ENCODE data around the gene CDK14.

The CDK14 gene

GRCh38 chr7:90595801-90596670 lies at the start of gene CDK14:
Gene CDK14 (plus strand): TSS chr7:90596321. CDS start chr7:90596628, 307 bp downstream.
- Histone ChIP-seq H3K9ac (ENCODE audit: low read length in 5 of 5) (peak within 1 kb of the TSS; percentile 69 to 86 (median 72)), H3K27ac (ENCODE audit: low read depth, low read length) (peak within 1 kb of the TSS; percentile 68), H3K27me3 (ENCODE audit: control insufficient read depth in 5 of 5, insufficient read depth in 4 of 5, low read length in 5 of 5) (no peaks in the 10 kb centered on the region)

GRCh38 chr7:90551036-90551435 lies 45.1 kb upstream of the CDK14 start:
- no peak overlapping the region for H3K9ac ChIP-seq (ENCODE audit: low read length in 5 of 5)
- H3K27me3 ChIP-seq (ENCODE audit: control insufficient read depth in 5 of 5, insufficient read depth in 4 of 5, low read length in 5 of 5) = no peaks in the 10 kb centered on the region
- H3K9me3 ChIP-seq (ENCODE audit: control insufficient read depth in 5 of 5, low read length in 5 of 5) = no peaks in the 10 kb centered on the region
- no peak overlapping the region for H3K4me3 ChIP-seq (ENCODE audit: low read depth in 1 of 5, low read length in 5 of 5)
- H3K4me1 ChIP-seq (ENCODE audit: control insufficient read depth in 5 of 5, insufficient read depth in 5 of 5, low read length in 5 of 5) = no peaks in the 10 kb centered on the region
- no peaks in the 10 kb centered on the region for H3K36me3 ChIP-seq (ENCODE audit: control insufficient read depth in 5 of 5, insufficient read depth in 5 of 5, low read length in 5 of 5)
- no peak overlapping the region for H3K27ac ChIP-seq (ENCODE audit: low read depth, low read length)

More at GRCh38 chr7:90595801-90596670, at the start of gene CDK14:
- Histone ChIP-seq H3K4me3 (ENCODE audit: low read depth in 1 of 5, low read length in 5 of 5) (peak within 1 kb of the TSS; percentile 77 to 91 (median 87)), H3K9me3 (ENCODE audit: control insufficient read depth in 5 of 5, low read length in 5 of 5) (no peaks in the 10 kb centered on the region), H3K36me3 (ENCODE audit: control insufficient read depth in 5 of 5, insufficient read depth in 5 of 5, low read length in 5 of 5) (no peaks in the 10 kb centered on the region), H3K4me1 (ENCODE audit: control insufficient read depth in 5 of 5, insufficient read depth in 5 of 5, low read length in 5 of 5) (peaks cover 3 to 40% (median 35%) of the 10 kb centered on the region in 5 donors)

- Histone ChIP-seq H3K4me1 (ENCODE audit: control insufficient read depth in 5 of 5, insufficient read depth in 5 of 5, low read length in 5 of 5) (no peaks in the 10 kb centered on the region), H3K4me3 (ENCODE audit: low read depth in 1 of 5, low read length in 5 of 5) (no peak overlapping the region), H3K36me3 (ENCODE audit: control insufficient read depth in 5 of 5, insufficient read depth in 5 of 5, low read length in 5 of 5) (no peaks in the 10 kb centered on the region), H3K27ac (ENCODE audit: low read depth, low read length) (no peak overlapping the region), H3K9me3 (ENCODE audit: control insufficient read depth in 5 of 5, low read length in 5 of 5) (no peaks in the 10 kb centered on the region), H3K27me3 (ENCODE audit: control insufficient read depth in 5 of 5, insufficient read depth in 4 of 5, low read length in 5 of 5) (no peaks in the 10 kb centered on the region), H3K9ac (ENCODE audit: low read length in 5 of 5) (no peak overlapping the region)
These were observed 43.6 kb upstream of the CDK14 start for GRCh38 chr7:90552521-90552920.

GRCh38 chr7:90560730-90561129 lies 35.4 kb upstream of the CDK14 start:
- Histone ChIP-seq H3K9ac (ENCODE audit: low read length in 5 of 5) (no peak overlapping the region), H3K36me3 (ENCODE audit: control insufficient read depth in 5 of 5, insufficient read depth in 5 of 5, low read length in 5 of 5) (no peaks in the 10 kb centered on the region), H3K27ac (ENCODE audit: low read depth, low read length) (no peak overlapping the region), H3K4me3 (ENCODE audit: low read depth in 1 of 5, low read length in 5 of 5) (no peak overlapping the region), H3K4me1 (ENCODE audit: control insufficient read depth in 5 of 5, insufficient read depth in 5 of 5, low read length in 5 of 5) (no peaks in the 10 kb centered on the region), H3K9me3 (ENCODE audit: control insufficient read depth in 5 of 5, low read length in 5 of 5) (no peaks in the 10 kb centered on the region), H3K27me3 (ENCODE audit: control insufficient read depth in 5 of 5, insufficient read depth in 4 of 5, low read length in 5 of 5) (no peaks in the 10 kb centered on the region)

- H3K27me3 ChIP-seq (ENCODE audit: control insufficient read depth in 5 of 5, insufficient read depth in 4 of 5, low read length in 5 of 5) = no peaks in the 10 kb centered on the region
- H3K36me3 ChIP-seq (ENCODE audit: control insufficient read depth in 5 of 5, insufficient read depth in 5 of 5, low read length in 5 of 5) = no peaks in the 10 kb centered on the region
- no peaks in the 10 kb centered on the region for H3K9me3 ChIP-seq (ENCODE audit: control insufficient read depth in 5 of 5, low read length in 5 of 5)
These were observed 32.8 kb upstream of the CDK14 start for GRCh38 chr7:90563286-90563685.

GRCh38 chr7:90564455-90564854 lies 31.7 kb upstream of the CDK14 start:
- Histone ChIP-seq H3K4me3 (ENCODE audit: low read depth in 1 of 5, low read length in 5 of 5) (no peak overlapping the region), H3K36me3 (ENCODE audit: control insufficient read depth in 5 of 5, insufficient read depth in 5 of 5, low read length in 5 of 5) (no peaks in the 10 kb centered on the region), H3K9me3 (ENCODE audit: control insufficient read depth in 5 of 5, low read length in 5 of 5) (no peaks in the 10 kb centered on the region), H3K27me3 (ENCODE audit: control insufficient read depth in 5 of 5, insufficient read depth in 4 of 5, low read length in 5 of 5) (no peaks in the 10 kb centered on the region), H3K4me1 (ENCODE audit: control insufficient read depth in 5 of 5, insufficient read depth in 5 of 5, low read length in 5 of 5) (no peaks in the 10 kb centered on the region), H3K27ac (ENCODE audit: low read depth, low read length) (no peak overlapping the region), H3K9ac (ENCODE audit: low read length in 5 of 5) (no peak overlapping the region)

More at GRCh38 chr7:90563286-90563685, 32.8 kb upstream of the CDK14 start:
- Histone ChIP-seq H3K27ac (ENCODE audit: low read depth, low read length) (no peak overlapping the region), H3K4me1 (ENCODE audit: control insufficient read depth in 5 of 5, insufficient read depth in 5 of 5, low read length in 5 of 5) (no peaks in the 10 kb centered on the region), H3K9ac (ENCODE audit: low read length in 5 of 5) (no peak overlapping the region), H3K4me3 (ENCODE audit: low read depth in 1 of 5, low read length in 5 of 5) (no peak overlapping the region)

DNA sequence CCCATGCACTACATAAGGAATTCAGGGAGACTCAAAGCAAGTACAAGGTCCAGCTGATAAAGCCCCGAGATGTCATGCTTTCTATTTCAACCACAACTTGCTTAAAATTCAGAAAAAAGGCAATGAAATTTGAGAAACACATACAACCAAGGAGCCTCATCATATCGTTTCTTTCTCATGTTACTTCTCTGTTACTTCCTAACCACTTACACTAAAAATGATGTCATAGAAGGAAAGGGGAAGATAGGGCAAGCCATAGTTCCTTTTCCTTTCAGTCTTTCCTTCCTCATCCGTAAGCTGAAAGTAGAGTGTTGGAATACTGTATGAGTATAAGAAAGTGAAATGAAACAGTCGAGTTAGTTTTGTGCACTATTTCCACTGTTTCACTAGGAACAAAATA lies 27.9 kb upstream of the CDK14 start:
- H3K4me3 ChIP-seq (ENCODE audit: low read depth in 1 of 5, low read length in 5 of 5) = no peak overlapping the region
- H3K36me3 ChIP-seq (ENCODE audit: control insufficient read depth in 5 of 5, insufficient read depth in 5 of 5, low read length in 5 of 5) = no peaks in the 10 kb centered on the region
- H3K4me1 ChIP-seq (ENCODE audit: control insufficient read depth in 5 of 5, insufficient read depth in 5 of 5, low read length in 5 of 5) = no peaks in the 10 kb centered on the region
- H3K27ac ChIP-seq (ENCODE audit: low read depth, low read length) = no peak overlapping the region
- H3K9me3 ChIP-seq (ENCODE audit: control insufficient read depth in 5 of 5, low read length in 5 of 5) = no peaks in the 10 kb centered on the region
- H3K27me3 ChIP-seq (ENCODE audit: control insufficient read depth in 5 of 5, insufficient read depth in 4 of 5, low read length in 5 of 5) = no peaks in the 10 kb centered on the region
- H3K9ac ChIP-seq (ENCODE audit: low read length in 5 of 5) = no peak overlapping the region

GRCh38 chr7:90569368-90569767 lies 26.8 kb upstream of the CDK14 start:
- H3K36me3 ChIP-seq (ENCODE audit: control insufficient read depth in 5 of 5, insufficient read depth in 5 of 5, low read length in 5 of 5) = no peaks in the 10 kb centered on the region
- H3K27me3 ChIP-seq (ENCODE audit: control insufficient read depth in 5 of 5, insufficient read depth in 4 of 5, low read length in 5 of 5) = no peaks in the 10 kb centered on the region
- H3K9me3 ChIP-seq (ENCODE audit: control insufficient read depth in 5 of 5, low read length in 5 of 5) = no peaks in the 10 kb centered on the region
- no peak overlapping the region for H3K27ac ChIP-seq (ENCODE audit: low read depth, low read length)
- H3K9ac ChIP-seq (ENCODE audit: low read length in 5 of 5) = no peak overlapping the region
- H3K4me1 ChIP-seq (ENCODE audit: control insufficient read depth in 5 of 5, insufficient read depth in 5 of 5, low read length in 5 of 5) = no peaks in the 10 kb centered on the region
- no peak overlapping the region for H3K4me3 ChIP-seq (ENCODE audit: low read depth in 1 of 5, low read length in 5 of 5)

DNA sequence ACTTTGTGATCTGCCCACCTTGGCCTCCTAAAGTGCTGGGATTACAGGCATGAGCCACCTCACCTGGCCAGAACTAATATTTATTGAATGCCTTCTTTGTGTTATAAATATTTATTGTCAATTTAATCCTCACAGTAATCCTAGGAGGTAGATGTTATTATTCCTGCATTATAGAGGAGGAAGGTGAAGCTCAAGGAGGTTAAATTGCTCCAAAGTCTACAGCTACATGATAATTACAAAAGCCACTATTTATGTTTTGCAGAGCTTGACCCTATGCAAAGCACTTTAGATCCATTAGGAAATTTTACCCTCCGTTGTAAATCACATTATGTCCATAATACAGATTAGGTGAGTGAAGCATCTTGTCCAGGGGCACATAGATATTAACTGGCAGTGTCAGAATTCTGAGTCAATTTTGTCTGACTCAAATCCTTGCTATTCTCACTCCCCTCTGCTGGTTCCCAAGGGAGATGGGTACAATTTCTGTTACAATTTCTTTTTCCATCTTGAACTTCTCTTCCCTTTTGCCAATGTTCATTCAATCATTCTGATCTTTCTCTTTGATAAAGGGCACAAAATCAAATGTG lies 25.7 kb upstream of the CDK14 start:
- Histone ChIP-seq H3K9ac (ENCODE audit: low read length in 5 of 5) (no peak overlapping the region), H3K9me3 (ENCODE audit: control insufficient read depth in 5 of 5, low read length in 5 of 5) (no peaks in the 10 kb centered on the region), H3K4me3 (ENCODE audit: low read depth in 1 of 5, low read length in 5 of 5) (no peak overlapping the region), H3K36me3 (ENCODE audit: control insufficient read depth in 5 of 5, insufficient read depth in 5 of 5, low read length in 5 of 5) (no peaks in the 10 kb centered on the region), H3K27ac (ENCODE audit: low read depth, low read length) (no peak overlapping the region), H3K4me1 (ENCODE audit: control insufficient read depth in 5 of 5, insufficient read depth in 5 of 5, low read length in 5 of 5) (no peaks in the 10 kb centered on the region), H3K27me3 (ENCODE audit: control insufficient read depth in 5 of 5, insufficient read depth in 4 of 5, low read length in 5 of 5) (no peaks in the 10 kb centered on the region)

- Histone ChIP-seq H3K4me1 (ENCODE audit: control insufficient read depth in 5 of 5, insufficient read depth in 5 of 5, low read length in 5 of 5) (no peaks in the 10 kb centered on the region), H3K9me3 (ENCODE audit: control insufficient read depth in 5 of 5, low read length in 5 of 5) (no peaks in the 10 kb centered on the region)
These were observed 21.8 kb upstream of the CDK14 start for GRCh38 chr7:90574146-90574819.

More at GRCh38 chr7:90574146-90574819, 21.8 kb upstream of the CDK14 start:
- Histone ChIP-seq H3K36me3 (ENCODE audit: control insufficient read depth in 5 of 5, insufficient read depth in 5 of 5, low read length in 5 of 5) (no peaks in the 10 kb centered on the region), H3K27me3 (ENCODE audit: control insufficient read depth in 5 of 5, insufficient read depth in 4 of 5, low read length in 5 of 5) (no peaks in the 10 kb centered on the region), H3K4me3 (ENCODE audit: low read depth in 1 of 5, low read length in 5 of 5) (no peak overlapping the region), H3K9ac (ENCODE audit: low read length in 5 of 5) (no peak overlapping the region), H3K27ac (ENCODE audit: low read depth, low read length) (no peak overlapping the region)
